Osteoblast (primary cell): ENCODE measurements around the gene CLIP4. TPM values are rescaled to one million over a fixed set of nuclear protein-coding genes. Genes with fewer than 3 reads are reported as not detected.
A peak's percentile ranks its signal among the peaks of the same experiment; 100 is the strongest.

Experiments used
- DNase-seq: peaks from one replicate; pipeline ENCODE4 v3.0.0; 2011; ENCODE audit warnings: low spot score, mixed read lengths; ENCODE audit not compliant: insufficient read length; ENCODE audit errors: missing footprints
- H2AFZ ChIP-seq: 2 replicates; pipeline ENCODE4 v1.6.0; 2011; ENCODE audit warnings: mild to moderate bottlenecking, low read length
- H3K27ac ChIP-seq: 2 replicates; pipeline ENCODE4 v1.5.1; 2011; ENCODE audit warnings: mild to moderate bottlenecking, low read depth, low read length, moderate library complexity
- H3K27me3 ChIP-seq: 2 replicates; pipeline ENCODE4 v1.6.0; 2012; ENCODE audit warnings: mild to moderate bottlenecking, control low read depth, inconsistent platforms, low read length, moderate library complexity; ENCODE audit not compliant: insufficient read depth
- H3K36me3 ChIP-seq: 2 replicates; pipeline ENCODE4 v1.5.1; 2011; ENCODE audit warnings: mild to moderate bottlenecking, low read length, control low read depth, moderate library complexity; ENCODE audit not compliant: insufficient read depth
- H3K4me1 ChIP-seq: 2 replicates; pipeline ENCODE4 v1.5.1; 2011; ENCODE audit warnings: mild to moderate bottlenecking, low read length, control low read depth, moderate library complexity; ENCODE audit not compliant: insufficient read depth
- H3K4me2 ChIP-seq: 2 replicates; pipeline ENCODE4 v1.6.0; 2011; ENCODE audit warnings: mild to moderate bottlenecking, low read length; ENCODE audit not compliant: insufficient read depth
- H3K4me3 ChIP-seq: fragments of 200-600 bp; sonication (generic); 3 replicates; pipeline ENCODE4 v1.5.1; 2012; ENCODE audit warnings: mild to moderate bottlenecking, low read length, inconsistent platforms; ENCODE audit not compliant: insufficient read depth
- H3K79me2 ChIP-seq: 2 replicates; pipeline ENCODE4 v1.6.0; 2012; ENCODE audit warnings: mild to moderate bottlenecking, low read length, control low read depth, inconsistent platforms; ENCODE audit not compliant: insufficient read depth
- H3K9me3 ChIP-seq: 2 replicates; pipeline ENCODE4 v1.5.1; 2011; ENCODE audit warnings: low read depth, low read length, control low read depth
- H4K20me1 ChIP-seq: 2 replicates; pipeline ENCODE4 v1.6.0; 2012; ENCODE audit warnings: mild to moderate bottlenecking, low read length, control low read depth; ENCODE audit not compliant: insufficient read depth
- CTCF ChIP-seq: IDR thresholded peaks from 2 replicates; pipeline ENCODE4 v1.5.1; 2011; ENCODE audit warnings: mild to moderate bottlenecking, low read depth, low read length, moderate library complexity; ENCODE audit errors: extremely low read depth
- total RNA-seq: library from RNA; depleted of rRNA; stranded (reverse); fragments of >200 nt; gene quantifications from 2 replicates; pipeline ENCODE4 v1.2.3, GENCODE V29; 2012

CLIP4 gene
- total RNA-seq, 1 donor, result 124 TPM

- H3K36me3 ChIP-seq, result peaks cover 33% of the 10 kb centered on the region
- H3K4me2 ChIP-seq, result peak overlapping the region; percentile 60
- peaks cover 10% of the 10 kb centered on the region for H3K4me1 ChIP-seq
- H3K79me2 ChIP-seq, result peaks cover 45% of the 10 kb centered on the region
- no peak for TF ChIP-seq CTCF
- no peak for DNase-seq
- H3K4me3 ChIP-seq, result no peak overlapping the region
- H2AFZ ChIP-seq, result no peak overlapping the region
- no peaks in the 10 kb centered on the region for H3K9me3 ChIP-seq
- no peaks in the 10 kb centered on the region for H3K27me3 ChIP-seq
- peak overlapping the region; percentile 66 for H3K27ac ChIP-seq
- peaks cover 9% of the 10 kb centered on the region for H4K20me1 ChIP-seq
These were observed 24.5 kb downstream of the CLIP4 start for GRCh38 chr2:29139731-29140130.

- DNase-seq, result no peak
- no peak overlapping the region for H3K4me3 ChIP-seq
- H4K20me1 ChIP-seq, result peaks cover 9% of the 10 kb centered on the region
- peaks cover 36% of the 10 kb centered on the region for H3K36me3 ChIP-seq
- no peak overlapping the region for H3K4me2 ChIP-seq
- peaks cover 10% of the 10 kb centered on the region for H3K4me1 ChIP-seq
- no peak for TF ChIP-seq CTCF
- H3K79me2 ChIP-seq, result peaks cover 23% of the 10 kb centered on the region
- no peaks in the 10 kb centered on the region for H3K27me3 ChIP-seq
- no peak overlapping the region for H2AFZ ChIP-seq
- H3K9me3 ChIP-seq, result no peaks in the 10 kb centered on the region
- H3K27ac ChIP-seq, result no peak overlapping the region
These were observed 28.4 kb downstream of the CLIP4 start for GRCh38 chr2:29143657-29144056.

GRCh38 chr2:29146197-29146596, 31.0 kb downstream of the CLIP4 start:
- Histone ChIP-seq H4K20me1 (peaks cover 4% of the 10 kb centered on the region), H3K4me1 (no peaks in the 10 kb centered on the region), H2AFZ (no peak overlapping the region), H3K27me3 (no peaks in the 10 kb centered on the region), H3K79me2 (peaks cover 10% of the 10 kb centered on the region), H3K4me3 (no peak overlapping the region), H3K36me3 (peaks cover 36% of the 10 kb centered on the region), H3K4me2 (no peak overlapping the region), H3K9me3 (no peaks in the 10 kb centered on the region), H3K27ac (no peak overlapping the region)
- no peak for DNase-seq
- TF ChIP-seq CTCF, result no peak

GRCh38 chr2:29147963-29148362, 32.7 kb downstream of the CLIP4 start:
- Histone ChIP-seq H2AFZ (no peak overlapping the region), H3K27ac (no peak overlapping the region), H3K4me2 (no peak overlapping the region), H4K20me1 (no peaks in the 10 kb centered on the region), H3K4me1 (no peaks in the 10 kb centered on the region), H3K4me3 (no peak overlapping the region), H3K9me3 (no peaks in the 10 kb centered on the region), H3K27me3 (no peaks in the 10 kb centered on the region), H3K79me2 (peaks cover 2% of the 10 kb centered on the region), H3K36me3 (peaks cover 40% of the 10 kb centered on the region)
- no peak for TF ChIP-seq CTCF
- DNase-seq, result no peak
